Activated T-helper 1 cell treated with Interleukin-2 at 50 U/mL for 16 hours (primary cell): ENCODE data around the gene ADAMTS17.
"Not testable (repeated sequence)": the region's sequence is repeated elsewhere in the genome, so short reads cannot be mapped to it uniquely, and the experiment has no call there.

Experiments used
- DNase-seq: peaks from one replicate; pipeline ENCODE4 v3.0.0-alpha.2; 2020; ENCODE audit warnings: low read depth

Gene ADAMTS17

GRCh38 chr15:100340721-100341238, 995 bp downstream of the ADAMTS17 start:
- DNase-seq, result no peak

GRCh38 chr15:100339999-100340398, 1.8 kb downstream of the ADAMTS17 start:
- no peak for DNase-seq

GRCh38 chr15:100339451-100339850, 2.3 kb downstream of the ADAMTS17 start:
- DNase-seq, result not testable (repeated sequence)

GRCh38 chr15:100338971-100339444, 2.8 kb downstream of the ADAMTS17 start:
- peak; percentile 31 for DNase-seq

GRCh38 chr15:100338247-100338646, 3.5 kb downstream of the ADAMTS17 start:
- no peak for DNase-seq

GRCh38 chr15:100337096-100338044, 4.4 kb downstream of the ADAMTS17 start:
- DNase-seq, result no peak

GRCh38 chr15:100336061-100336460, 5.7 kb downstream of the ADAMTS17 start:
- no peak for DNase-seq

GRCh38 chr15:100335335-100335999, 6.3 kb downstream of the ADAMTS17 start:
- no peak for DNase-seq

- DNase-seq, result no peak
These were observed 6.9 kb downstream of the ADAMTS17 start for GRCh38 chr15:100334905-100335304.

GRCh38 chr15:100334456-100334855, 7.3 kb downstream of the ADAMTS17 start:
- no peak for DNase-seq

- DNase-seq, result no peak
These were observed 7.8 kb downstream of the ADAMTS17 start for GRCh38 chr15:100334015-100334414.

- no peak for DNase-seq
These were observed 8.5 kb downstream of the ADAMTS17 start for GRCh38 chr15:100333236-100333635.

- DNase-seq, result no peak
These were observed 9.1 kb downstream of the ADAMTS17 start for GRCh38 chr15:100332721-100333120.

- DNase-seq, result no peak
These were observed 9.5 kb downstream of the ADAMTS17 start for GRCh38 chr15:100332231-100332630.

GRCh38 chr15:100330629-100331215, 11.1 kb downstream of the ADAMTS17 start:
- DNase-seq, result peak; percentile 26

GRCh38 chr15:100330221-100330620, 11.6 kb downstream of the ADAMTS17 start:
- DNase-seq, result no peak

- DNase-seq, result no peak
These were observed 13.0 kb downstream of the ADAMTS17 start for GRCh38 chr15:100328796-100329195.

- DNase-seq, result no peak
These were observed 22.9 kb downstream of the ADAMTS17 start for GRCh38 chr15:100318880-100319279.

GRCh38 chr15:100314809-100315400, 26.9 kb downstream of the ADAMTS17 start:
- no peak for DNase-seq

GRCh38 chr15:100311833-100312476, 29.8 kb downstream of the ADAMTS17 start:
- DNase-seq, result no peak

GRCh38 chr15:100311154-100311625, 30.6 kb downstream of the ADAMTS17 start:
- no peak for DNase-seq
